Sigmoid colon (tissue), 7 donors: Measurements from ENCODE around the gene RPS27. TPM values are rescaled to one million over a fixed set of nuclear protein-coding genes. Genes with fewer than 3 reads are reported as not detected.
"Not testable (repeated sequence)": the region's sequence is repeated elsewhere in the genome, so short reads cannot be mapped to it uniquely, and the experiment has no call there.

ENCODE experiments used
- DNase-seq: peaks from one replicate; pipeline ENCODE4 v3.0.0-alpha.2; 2019
- H3K27ac ChIP-seq, 4 donors: fragments of 200-600 bp; sonication (generic); one replicate each; pipeline ENCODE4 v1.5.1; 2016 to 2019; ENCODE audit warnings: mild to moderate bottlenecking in 1 of 4
- H3K27me3 ChIP-seq, 3 donors: fragments of 200-600 bp; sonication (generic); one replicate each; pipeline ENCODE4 v1.5.1; 2019; ENCODE audit warnings: mild to moderate bottlenecking in 1 of 3
- H3K36me3 ChIP-seq, 4 donors: fragments of 200-600 bp; sonication (generic); one replicate each; pipeline ENCODE4 v1.5.1; 2016 to 2019
- H3K4me1 ChIP-seq, 4 donors: fragments of 200-600 bp; sonication (generic); one replicate each; pipeline ENCODE4 v1.5.1; 2017 to 2019
- H3K4me3 ChIP-seq, 4 donors: fragments of 200-600 bp; sonication (generic); one replicate each; pipeline ENCODE4 v1.5.1; 2017 to 2019; ENCODE audit warnings: mild to moderate bottlenecking in 2 of 4, moderate library complexity in 1 of 4
- H3K9me3 ChIP-seq, 4 donors: fragments of 200-600 bp in 3 of 4; sonication (generic) in 3 of 4; one replicate each; pipeline versions ENCODE4 v1.5.1 to v1.6.1; 2013 to 2019
- CTCF ChIP-seq, 4 experiments: fragments of 450-650 bp in 3 of 4; fragments of 200-600 bp in 1 of 4; IDR thresholded peaks; one replicate each; pipeline ENCODE4 v1.5.1; 2016 to 2019; ENCODE audit warnings: antibody characterized with exemption in 4 of 4, mild to moderate bottlenecking in 3 of 4, moderate library complexity in 2 of 4
- EP300 ChIP-seq, 4 donors: sonication (generic); formaldehyde crosslinking; IDR thresholded peaks; one replicate each; pipeline ENCODE4 v1.6.1; 2017; ENCODE audit warnings: antibody characterized with exemption in 4 of 4
- POLR2A ChIP-seq, 2 donors: fragments of 450-650 bp; IDR thresholded peaks; one replicate each; pipeline ENCODE4 v1.6.1; 2016; ENCODE audit warnings: antibody characterized with exemption in 2 of 2, mild to moderate bottlenecking in 2 of 2, moderate library complexity in 2 of 2
- POLR2AphosphoS5 ChIP-seq, 4 donors: sonication (generic); formaldehyde crosslinking; IDR thresholded peaks; one replicate each; pipeline ENCODE4 v1.6.1; 2017; ENCODE audit warnings: antibody characterized with exemption in 4 of 4
- WGBS, 2 donors: extraction: QIAGEN DNeasy Blood & Tissue Kit; methylation state at CpG; one replicate each; pipeline ENCODE4 v1.1.7; 2013; 5-methylcytosine and 5-hydroxymethylcytosine counted together
- intact Hi-C: fragments of 100-400 bp; cut with DNase I; formaldehyde crosslinking; loops from one replicate; pipeline ENCODE4 v1.15.1; 2023
- polyA plus RNA-seq, 3 donors: library from polyadenylated mRNA; stranded (reverse); fragments of 200-250 nt; gene quantifications; one replicate each; pipeline ENCODE4 v1.2.3, GENCODE V29; 2013
- total RNA-seq, 4 donors: library from RNA; depleted of rRNA; stranded (reverse); fragments of >200 nt; gene quantifications; one replicate each; pipeline ENCODE4 v1.1.0, GENCODE V29; 2016
- donor health status: healthy with polysubstance abuse.
- donor health status: Bipolar disorder and iron deficiency.
- donor health status: healthy.

The RPS27 gene
- total and polyA plus RNA-seq, 7 donors, result 1,466 to 20,490 (median 4,347) TPM

- peaks cover 0 to 50% (median 23%) of the 10 kb centered on the region in 4 donors for H3K36me3 ChIP-seq
These were observed 13.7 kb upstream of the RPS27 start for GRCh38 chr1:153976819-153977249.

GRCh38 chr1:153977250-153978240 lies 13.0 kb upstream of the RPS27 start, which contains the start of gene JTB:
TSS of gene JTB (minus strand) at chr1:153977674. CDS start at chr1:153977252, 422 bp downstream.
- Histone ChIP-seq H3K27me3 (no peaks in the 10 kb centered on the region), H3K9me3 (no peaks in the 10 kb centered on the region), H3K27ac (peak within 1 kb of the TSS; percentile 92 to 96 (median 92)), H3K4me1 (peaks cover 0 to 28% (median 23%) of the 10 kb centered on the region in 4 donors), H3K4me3 (peak within 1 kb of the TSS; percentile 76 to 99 (median 91)), H3K36me3 (peaks cover 0 to 57% (median 23%) of the 10 kb centered on the region in 4 donors)
- peak; percentile 93 for DNase-seq
- WGBS, 2 donors, result 0% methylated on average over 75 of the region's 75 CpGs
- intact Hi-C loops, result no loop called here
- TF ChIP-seq EP300 (IDR thresholded peaks at IDR 0.05), result no peak
- no peak for TF ChIP-seq CTCF (IDR thresholded peaks at IDR 0.05)
- TF ChIP-seq POLR2A (IDR thresholded peaks at IDR 0.05), result peak; percentile 77 to 85
- peak; percentile 82 to 96 (median 95) for TF ChIP-seq POLR2AphosphoS5 (IDR thresholded peaks at IDR 0.05)

More at GRCh38 chr1:153976819-153977249, 13.7 kb upstream of the RPS27 start:
- intact Hi-C loops, result no loop called here
- WGBS, 2 donors, result 1% methylated on average over 16 of the region's 16 CpGs
- Histone ChIP-seq H3K4me1 (peaks cover 0 to 28% (median 23%) of the 10 kb centered on the region in 4 donors), H3K27me3 (no peaks in the 10 kb centered on the region), H3K4me3 (peak overlapping the region; percentile 76 to 99 (median 91)), H3K9me3 (no peaks in the 10 kb centered on the region), H3K27ac (peak overlapping the region; percentile 92 to 96 (median 92))
- DNase-seq, result no peak
- TF ChIP-seq CTCF (IDR thresholded peaks at IDR 0.05) (no peak), POLR2AphosphoS5 (IDR thresholded peaks at IDR 0.05) (peak in 1 of 4 donors; percentile 6)

- DNase-seq, result no peak
- no peak for TF ChIP-seq POLR2AphosphoS5 (IDR thresholded peaks at IDR 0.05)
- no peak for TF ChIP-seq CTCF (IDR thresholded peaks at IDR 0.05)
- TF ChIP-seq POLR2A (IDR thresholded peaks at IDR 0.05), result no peak
- TF ChIP-seq EP300 (IDR thresholded peaks at IDR 0.05), result no peak
- Histone ChIP-seq H3K4me1 (peaks cover 0 to 28% (median 23%) of the 10 kb centered on the region in 4 donors), H3K36me3 (peaks cover 0 to 62% (median 23%) of the 10 kb centered on the region in 4 donors), H3K9me3 (no peaks in the 10 kb centered on the region), H3K27ac (peak overlapping the region; percentile 92 to 96 (median 92)), H3K27me3 (no peaks in the 10 kb centered on the region), H3K4me3 (peak overlapping the region in 3 of 4 donors; percentile 76 to 92 (median 90))
- intact Hi-C loops, result no loop called here
- WGBS, 2 donors, result 39 to 66% methylated on average over 9 of the region's 9 CpGs
These were observed 12.2 kb upstream of the RPS27 start for GRCh38 chr1:153978274-153978909.

GRCh38 chr1:153979091-153979490 lies 11.5 kb upstream of the RPS27 start:
- intact Hi-C loops, result not testable (repeated sequence)

GRCh38 chr1:153981735-153982134 lies 8.8 kb upstream of the RPS27 start:
- intact Hi-C loops, result loop anchor here (5.0 kb wide), 1 partner anchor 34 kb away; the partner anchor contains the start of gene DENND4B
- H3K27me3 ChIP-seq, H3K9me3 ChIP-seq, H3K4me3 ChIP-seq, DNase-seq, H3K27ac ChIP-seq: not testable (repeated sequence)
- peaks cover 0 to 34% (median 0%) of the 10 kb centered on the region in 4 donors for H3K36me3 ChIP-seq
- 89 to 96% methylated on average over 2 of the region's 2 CpGs for WGBS, 2 donors
- H3K4me1 ChIP-seq, result peaks cover 0 to 34% (median 28%) of the 10 kb centered on the region in 4 donors

More at GRCh38 chr1:153979091-153979490, 11.5 kb upstream of the RPS27 start:
- Histone ChIP-seq H3K27ac (peak overlapping the region in 1 of 4 donors; percentile 93), H3K36me3 (peaks cover 0 to 56% (median 18%) of the 10 kb centered on the region in 4 donors), H3K4me1 (peaks cover 0 to 29% (median 23%) of the 10 kb centered on the region in 4 donors)
- not testable (repeated sequence) for H3K9me3 ChIP-seq, H3K27me3 ChIP-seq, H3K4me3 ChIP-seq, DNase-seq
- 90 to 95% methylated on average over 12 of the region's 12 CpGs for WGBS, 2 donors
